GM19099 (cell line): ENCODE measurements around the gene LAG3.

Experiments
- POLR2A ChIP-seq: IDR thresholded peaks from 3 replicates; pipeline ENCODE4 v1.6.1; 2011; ENCODE audit warnings: low read depth; ENCODE audit not compliant: insufficient read length; ENCODE audit errors: extremely low read depth

LAG3 gene

DNA sequence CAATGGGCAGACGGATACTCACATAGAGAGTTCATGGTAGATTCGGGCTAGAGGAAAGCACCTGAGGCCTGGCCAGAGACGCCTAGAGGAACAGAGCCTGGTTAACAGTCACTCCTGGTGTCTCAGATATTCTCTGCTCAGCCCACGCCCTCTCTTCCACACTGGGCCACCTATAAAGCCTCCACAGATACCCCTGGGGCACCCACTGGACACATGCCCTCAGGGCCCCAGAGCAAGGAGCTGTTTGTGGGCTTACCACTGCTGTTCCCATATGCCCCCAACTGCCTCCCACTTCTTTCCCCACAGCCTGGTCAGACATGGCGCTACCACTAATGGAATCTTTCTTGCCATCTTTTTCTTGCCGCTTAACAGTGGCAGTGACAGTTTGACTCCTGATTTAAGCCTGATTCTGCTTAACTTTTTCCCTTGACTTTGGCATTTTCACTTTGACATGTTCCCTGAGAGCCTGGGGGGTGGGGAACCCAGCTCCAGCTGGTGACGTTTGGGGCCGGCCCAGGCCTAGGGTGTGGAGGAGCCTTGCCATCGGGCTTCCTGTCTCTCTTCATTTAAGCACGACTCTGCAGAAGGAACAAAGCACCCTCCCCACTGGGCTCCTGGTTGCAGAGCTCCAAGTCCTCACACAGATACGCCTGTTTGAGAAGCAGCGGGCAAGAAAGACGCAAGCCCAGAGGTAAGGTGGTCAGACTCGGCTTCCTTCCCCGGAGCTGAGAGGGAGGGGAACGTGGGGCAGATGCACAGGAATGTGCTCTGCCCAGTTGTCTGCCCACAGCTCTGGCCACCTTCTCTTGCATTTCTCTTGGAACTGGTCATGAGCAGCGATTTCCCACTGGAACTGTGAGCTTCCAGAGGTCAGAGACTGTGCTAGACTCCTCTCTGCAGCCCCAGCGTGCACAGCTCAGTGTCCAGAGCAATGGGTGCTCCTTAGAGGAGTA, 16.9 kb downstream of the LAG3 start, which contains the start of gene CD4:
CD4 (plus strand) TSS at position 557 of the 953 bp plus-strand sequence. CDS start 10,611 bp downstream, outside the sequence.
- TF ChIP-seq POLR2A: no peak

- TF ChIP-seq POLR2A: no peak
Measured at GRCh38 chr12:6790496-6791150, 18.3 kb downstream of the LAG3 start.

DNA sequence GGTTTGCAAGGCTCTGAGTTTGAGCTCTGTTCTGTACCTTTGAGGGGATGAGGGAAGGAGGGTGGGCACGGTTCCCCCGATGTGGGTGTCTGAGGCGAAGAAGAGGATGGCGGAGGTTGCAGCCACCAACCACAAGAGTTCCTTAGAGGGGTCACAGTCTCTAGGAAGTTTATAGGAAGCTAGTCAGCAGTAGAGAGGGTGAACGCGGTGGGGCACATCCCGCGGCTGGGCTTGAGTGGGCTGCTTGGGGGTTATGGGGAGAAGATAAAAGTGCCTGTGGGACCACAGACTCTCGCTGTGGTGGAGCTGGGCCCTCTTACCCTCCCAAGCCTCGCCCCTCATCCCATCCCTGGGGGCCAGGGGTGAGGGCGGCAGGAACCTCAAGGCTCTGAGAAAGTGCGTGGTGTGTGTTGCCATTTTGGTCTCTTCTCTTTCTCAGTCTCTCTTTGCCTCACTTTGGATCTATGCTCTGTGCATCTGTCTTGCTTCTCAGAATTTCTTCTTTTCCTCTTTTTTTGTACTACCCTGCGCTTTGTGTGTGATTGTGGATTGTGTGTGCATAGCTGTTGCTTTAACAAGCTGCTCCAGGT, 19.7 kb downstream of the LAG3 start:
- TF ChIP-seq POLR2A: peak; percentile 7

GRCh38 chr12:6792522-6793201, 20.3 kb downstream of the LAG3 start:
- no peak for TF ChIP-seq POLR2A

DNA sequence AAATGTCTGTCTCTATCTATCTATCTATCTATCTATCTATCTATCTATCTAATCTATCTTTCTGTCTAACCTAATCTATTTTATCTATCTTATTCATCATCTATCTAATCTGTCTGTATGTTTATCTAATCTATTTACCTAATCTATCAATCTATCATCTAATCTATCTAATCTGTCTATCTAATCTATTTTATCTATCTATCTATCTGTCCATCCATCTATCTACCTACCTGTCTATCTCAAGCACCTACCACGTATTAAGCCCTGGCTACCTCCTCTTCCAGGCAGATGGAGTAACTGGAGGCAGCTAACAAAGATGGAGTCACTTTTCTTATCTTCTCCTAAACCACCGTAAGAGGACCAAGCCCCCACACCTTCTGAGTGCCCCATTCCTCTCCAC, 22.8 kb downstream of the LAG3 start:
- no peak for TF ChIP-seq POLR2A

DNA sequence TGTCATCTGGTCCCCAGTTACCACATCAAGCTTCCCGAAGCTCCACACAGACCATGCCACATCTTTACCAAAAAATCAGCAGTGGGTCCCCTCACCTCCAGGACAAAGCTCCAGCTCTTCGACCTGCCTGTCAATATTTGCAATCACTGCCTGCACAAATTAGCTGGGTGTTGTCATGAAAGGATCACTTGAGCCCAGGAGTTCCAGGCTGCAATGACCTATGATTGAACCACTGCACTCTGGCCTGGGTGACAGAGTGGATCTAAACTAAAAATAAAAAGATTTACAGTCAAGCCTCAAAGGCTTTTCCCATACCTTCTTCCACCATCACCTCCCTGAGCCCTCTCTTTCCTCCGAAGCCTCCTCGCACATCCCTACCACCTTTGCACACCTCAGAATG, 24.3 kb downstream of the LAG3 start:
- TF ChIP-seq POLR2A: no peak

GRCh38 chr12:6799147-6799546, 26.8 kb downstream of the LAG3 start:
- no peak for TF ChIP-seq POLR2A

DNA sequence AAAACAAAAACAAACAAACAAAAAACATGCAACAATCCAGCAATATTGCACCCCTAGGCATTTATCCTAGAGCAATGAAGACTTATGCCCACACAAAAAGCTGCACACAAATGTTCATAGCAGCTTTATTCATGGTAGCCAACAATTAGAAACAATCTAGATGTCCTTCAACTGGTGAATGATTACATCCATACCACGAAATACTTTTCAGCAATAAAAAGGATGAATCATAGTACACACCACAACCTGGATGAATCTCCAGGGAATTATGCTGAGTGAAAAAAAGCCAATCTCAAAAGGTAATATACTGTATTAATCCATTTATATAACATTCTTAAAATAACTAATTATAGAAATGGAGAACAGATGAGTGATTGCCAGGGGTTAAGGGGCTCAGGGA, 34.9 kb downstream of the LAG3 start:
- no peak for TF ChIP-seq POLR2A

GRCh38 chr12:6809056-6809455, 36.7 kb downstream of the LAG3 start:
- TF ChIP-seq POLR2A: no peak

- no peak for TF ChIP-seq POLR2A
Measured at GRCh38 chr12:6810758-6811157, 38.4 kb downstream of the LAG3 start.

- TF ChIP-seq POLR2A: no peak
Measured at GRCh38 chr12:6813363-6813762, 41.0 kb downstream of the LAG3 start.

- TF ChIP-seq POLR2A: no peak
Measured at GRCh38 chr12:6816598-6816997, 44.3 kb downstream of the LAG3 start.

DNA sequence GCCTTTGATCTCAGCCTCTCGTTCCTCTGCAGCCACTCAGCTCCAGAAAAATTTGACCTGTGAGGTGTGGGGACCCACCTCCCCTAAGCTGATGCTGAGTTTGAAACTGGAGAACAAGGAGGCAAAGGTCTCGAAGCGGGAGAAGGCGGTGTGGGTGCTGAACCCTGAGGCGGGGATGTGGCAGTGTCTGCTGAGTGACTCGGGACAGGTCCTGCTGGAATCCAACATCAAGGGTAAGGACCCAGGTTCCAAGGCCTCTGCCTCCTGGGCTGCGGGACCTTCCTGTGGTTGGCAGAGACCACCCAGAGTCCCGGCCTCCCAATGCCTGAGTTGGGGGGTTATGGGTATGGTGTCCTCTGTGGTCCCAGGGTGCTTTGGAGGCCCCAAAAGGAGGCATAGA, 44.8 kb downstream of the LAG3 start:
- no peak for TF ChIP-seq POLR2A

GRCh38 chr12:6817662-6818157, 45.4 kb downstream of the LAG3 start:
- TF ChIP-seq POLR2A: no peak

DNA sequence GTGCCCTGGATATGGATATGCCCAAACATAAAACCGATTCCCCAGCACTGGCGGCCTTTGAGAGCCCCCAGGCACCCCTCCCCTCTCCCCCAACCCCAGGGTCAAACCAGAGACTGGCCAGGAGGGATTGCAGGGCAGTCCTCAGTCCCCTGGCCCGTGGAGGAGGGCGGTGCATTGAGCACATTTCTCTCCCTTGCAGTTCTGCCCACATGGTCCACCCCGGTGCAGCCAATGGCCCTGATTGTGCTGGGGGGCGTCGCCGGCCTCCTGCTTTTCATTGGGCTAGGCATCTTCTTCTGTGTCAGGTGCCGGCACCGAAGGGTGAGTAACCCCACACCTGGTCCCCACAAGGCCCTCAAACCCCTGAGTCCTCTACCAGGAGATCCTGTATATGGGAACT, 45.9 kb downstream of the LAG3 start:
- no peak for TF ChIP-seq POLR2A
